H9 (cell line): ENCODE data around the gene PDGFB. TPM values are rescaled to one million over a fixed set of nuclear protein-coding genes. Genes with fewer than 3 reads are reported as not detected.
A peak's percentile ranks its signal among the peaks of the same experiment; 100 is the strongest.

ENCODE experiments used
- DNase-seq: peaks from one replicate; pipeline ENCODE4 v3.0.0-alpha.2; 2017
- H2AFZ ChIP-seq: one replicate; pipeline ENCODE4 v1.6.1; 2013; ENCODE audit warnings: mild to moderate bottlenecking, low read length, control low read depth, moderate library complexity
- H2AK5ac ChIP-seq: 2 replicates; pipeline ENCODE4 v1.6.1; 2013; ENCODE audit warnings: low read length, control low read depth, mixed read lengths; ENCODE audit not compliant: insufficient read length
- H2BK120ac ChIP-seq: one replicate; pipeline ENCODE4 v1.6.1; 2013; ENCODE audit warnings: low read depth, mild to moderate bottlenecking, low read length, control low read depth, inconsistent platforms; ENCODE audit not compliant: poor library complexity, severe bottlenecking
- H2BK12ac ChIP-seq: 2 replicates; pipeline ENCODE4 v1.6.1; 2013; ENCODE audit warnings: low read length, control low read depth, mixed read lengths, low read depth; ENCODE audit not compliant: insufficient read length
- H2BK15ac ChIP-seq: 2 replicates; pipeline ENCODE4 v1.6.1; 2013; ENCODE audit warnings: low read depth, low read length, control low read depth
- H2BK20ac ChIP-seq: one replicate; pipeline ENCODE4 v1.6.1; 2013; ENCODE audit warnings: low read depth, mild to moderate bottlenecking, low read length, control low read depth, inconsistent platforms; ENCODE audit not compliant: poor library complexity, severe bottlenecking
- H2BK5ac ChIP-seq: 2 replicates; pipeline ENCODE4 v1.6.1; 2013; ENCODE audit warnings: low read length, control low read depth, mixed read lengths; ENCODE audit not compliant: insufficient read length
- H3K14ac ChIP-seq: 2 replicates; pipeline ENCODE4 v1.6.1; 2013; ENCODE audit warnings: low read length, control low read depth; ENCODE audit not compliant: insufficient read depth
- H3K18ac ChIP-seq: 2 replicates; pipeline ENCODE4 v1.6.1; 2013; ENCODE audit warnings: low read depth, mild to moderate bottlenecking, mixed read lengths, low read length, control low read depth; ENCODE audit not compliant: insufficient read length
- H3K23ac ChIP-seq: 2 replicates; pipeline ENCODE4 v1.6.1; 2013; ENCODE audit warnings: low read length, control low read depth, mixed read lengths, low read depth; ENCODE audit not compliant: insufficient read length
- H3K23me2 ChIP-seq: 2 replicates; pipeline ENCODE4 v1.6.1; 2013; ENCODE audit warnings: low read depth, mild to moderate bottlenecking, mixed read lengths, low read length, control low read depth; ENCODE audit not compliant: insufficient read length, poor library complexity, severe bottlenecking
- H3K27ac ChIP-seq: 2 replicates; pipeline ENCODE4 v1.5.1; 2013; ENCODE audit warnings: low read length, control low read depth, mixed read lengths, low read depth; ENCODE audit not compliant: insufficient read length
- H3K27me3 ChIP-seq: 2 replicates; pipeline ENCODE4 v1.6.1; 2013; ENCODE audit warnings: low read length, control low read depth, inconsistent platforms; ENCODE audit not compliant: insufficient read depth
- H3K4ac ChIP-seq: 2 replicates; pipeline ENCODE4 v1.6.1; 2013; ENCODE audit warnings: low read depth, mild to moderate bottlenecking, control low read depth, inconsistent platforms, low read length, moderate library complexity
- H3K4me1 ChIP-seq: 2 replicates; pipeline ENCODE4 v1.6.1; 2013; ENCODE audit warnings: low read length, control low read depth, inconsistent platforms; ENCODE audit not compliant: insufficient read depth
- H3K4me2 ChIP-seq: 2 replicates; pipeline ENCODE4 v1.6.1; 2013; ENCODE audit warnings: low read length, control low read depth, mixed read lengths; ENCODE audit not compliant: insufficient read length, insufficient read depth
- H3K56ac ChIP-seq: 2 replicates; pipeline ENCODE4 v1.6.1; 2013; ENCODE audit warnings: low read depth, mild to moderate bottlenecking, mixed read lengths, low read length, control low read depth; ENCODE audit not compliant: insufficient read length
- H3K79me1 ChIP-seq: 2 replicates; pipeline ENCODE4 v1.6.1; 2013; ENCODE audit warnings: low read depth, mild to moderate bottlenecking, moderate library complexity, low read length, control low read depth, inconsistent platforms; ENCODE audit not compliant: insufficient read depth, poor library complexity, severe bottlenecking
- H3K79me2 ChIP-seq: 2 replicates; pipeline ENCODE4 v1.6.1; 2013; ENCODE audit warnings: low read length, control low read depth, inconsistent platforms; ENCODE audit not compliant: insufficient read depth
- H3K9ac ChIP-seq: 2 replicates; pipeline ENCODE4 v1.6.1; 2013; ENCODE audit warnings: low read length, control low read depth, mixed read lengths; ENCODE audit not compliant: insufficient read length; ENCODE audit errors: extremely low read depth
- H3K9me3 ChIP-seq: one replicate; pipeline ENCODE4 v1.6.1; 2013; ENCODE audit warnings: low read depth, low read length, inconsistent platforms; ENCODE audit not compliant: control insufficient read depth
- H3T11ph ChIP-seq: one replicate; pipeline ENCODE4 v1.6.1; 2013; ENCODE audit warnings: mild to moderate bottlenecking, low read length, control low read depth, inconsistent platforms
- H4K20me1 ChIP-seq: one replicate; pipeline ENCODE4 v1.6.1; 2013; ENCODE audit not compliant: control insufficient read depth, insufficient read length, insufficient read depth
- H4K5ac ChIP-seq: 2 replicates; pipeline ENCODE4 v1.6.1; 2013; ENCODE audit warnings: low read depth, mild to moderate bottlenecking, mixed read lengths, low read length, control low read depth; ENCODE audit not compliant: insufficient read length
- H4K8ac ChIP-seq: replicated peaks from 2 replicates; pipeline ENCODE4 v1.6.1; 2013; ENCODE audit warnings: low read length, control low read depth, mixed read lengths, low read depth; ENCODE audit not compliant: insufficient read length
- H4K91ac ChIP-seq: 2 replicates; pipeline ENCODE4 v1.6.1; 2013; ENCODE audit warnings: low read depth, mild to moderate bottlenecking, moderate library complexity, mixed read lengths, low read length, control low read depth; ENCODE audit not compliant: insufficient read length
- H3K27ac Mint-ChIP-seq, 3 experiments: 2 replicates in 2 of 3; 3 replicates in 1 of 3; pipeline ENCODE4 v1.8.0; 2020 to 2021; ENCODE audit warnings: mixed read lengths in 3 of 3, mild to moderate bottlenecking in 1 of 3, moderate library complexity in 1 of 3
- H3K27me3 Mint-ChIP-seq: 2 replicates; pipeline ENCODE4 v1.8.0; 2021; ENCODE audit warnings: low read depth, mild to moderate bottlenecking, moderate library complexity, mixed read lengths
- H3K36me3 Mint-ChIP-seq, 3 experiments: 2 replicates in 2 of 3; 3 replicates in 1 of 3; pipeline ENCODE4 v1.8.0; 2020 to 2021; ENCODE audit warnings: low read depth in 3 of 3, mixed read lengths in 3 of 3; ENCODE audit not compliant: insufficient read depth in 1 of 3
- H3K4me1 Mint-ChIP-seq, 2 experiments: 2 replicates each; pipeline ENCODE4 v1.8.0; 2020; ENCODE audit warnings: mixed read lengths in 2 of 2
- H3K4me3 Mint-ChIP-seq, 2 experiments: 2 replicates in 1 of 2; 3 replicates in 1 of 2; pipeline ENCODE4 v1.8.0; 2020 to 2021; ENCODE audit warnings: mild to moderate bottlenecking in 2 of 2, mixed read lengths in 2 of 2, moderate library complexity in 1 of 2
- H3K9me3 Mint-ChIP-seq, 2 experiments: 2 replicates in 1 of 2; 3 replicates in 1 of 2; pipeline ENCODE4 v1.8.0; 2020; ENCODE audit warnings: mild to moderate bottlenecking in 2 of 2, mixed read lengths in 2 of 2, moderate library complexity in 1 of 2
- WGBS: extraction: QIAGEN DNeasy Blood & Tissue Kit; methylation state at CpG from one replicate; pipeline ENCODE4 v1.1.7; 2013; ENCODE audit warnings: missing lambda C conversion rate, low lambda C conversion rate, mixed read lengths; ENCODE audit not compliant: insufficient read length; ENCODE audit errors: extremely low coverage; 5-methylcytosine and 5-hydroxymethylcytosine counted together
- total RNA-seq: library from RNA; stranded (reverse); gene quantifications from 2 replicates; pipeline ENCODE4 v1.2.1, GENCODE V29; 2021
- TF ChIP-seq, protein P1 (sequence below): fragments of 200-600 bp; sonication (generic); conservative IDR thresholded peaks from 3 replicates; pipeline ENCODE4 v1.8.0; 2021; ENCODE audit warnings: antibody characterized with exemption, mild to moderate bottlenecking

PDGFB gene
- total RNA-seq, 1 experiment from 2014 or later: 6.1 TPM

DNA sequence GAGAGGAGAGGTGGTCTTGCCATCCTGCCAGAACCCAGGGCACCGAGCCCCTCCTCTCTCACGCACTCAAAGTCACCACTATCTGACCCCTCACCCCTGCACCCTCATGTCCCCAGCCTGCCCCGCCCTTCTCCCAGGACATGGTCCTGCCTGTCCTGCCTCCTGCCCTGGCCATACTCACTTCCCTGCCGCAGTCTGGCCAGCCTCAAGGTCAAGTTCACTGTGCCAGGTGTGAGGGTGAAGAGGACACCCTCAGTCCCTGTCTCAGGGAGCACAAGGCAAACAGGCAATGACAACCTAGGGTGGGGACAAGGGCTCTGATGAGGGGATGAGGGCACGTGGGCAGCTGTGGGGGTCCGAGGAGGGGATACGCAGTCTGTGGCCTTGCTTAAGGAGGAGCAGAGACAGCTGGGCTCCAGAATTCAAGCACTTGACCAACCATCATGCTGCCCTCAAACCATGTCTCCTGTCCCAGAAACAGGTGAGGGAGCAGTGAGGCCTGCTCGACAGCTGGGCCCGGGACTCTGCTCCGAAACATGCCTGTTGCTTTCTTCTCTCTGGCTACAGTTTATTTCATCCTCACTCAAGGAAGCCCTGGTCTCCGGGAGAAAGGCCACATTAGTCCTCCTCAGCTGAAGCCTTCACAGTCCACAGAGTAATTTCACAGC, 36.6 kb downstream of the PDGFB start:
- H2BK20ac ChIP-seq: no peak overlapping the region
- DNase-seq: peak; percentile 27
- no peak overlapping the region for H3K23ac ChIP-seq
- Mint-ChIP-seq H3K27me3 (peaks cover 2% of the 10 kb centered on the region), H3K4me3 (no peak overlapping the region), H3K36me3 (peaks cover 0 to 1% (median 0%) of the 10 kb centered on the region in 3 experiments; a peak in 1 of 7 replicates), H3K9me3 (no peaks in the 10 kb centered on the region; a peak in 2 of 5 replicates), H3K4me1 (peaks cover 21 to 25% of the 10 kb centered on the region in 2 experiments), H3K27ac (peak overlapping the region in 1 of 3 experiments; percentile 65; a peak in 2 of 7 replicates)
- no peaks in the 10 kb centered on the region for H3K79me2 ChIP-seq
- no peak overlapping the region for H4K8ac ChIP-seq
- H2BK5ac ChIP-seq: peak overlapping the region; percentile 11
- H3K9me3 ChIP-seq: no peaks in the 10 kb centered on the region
- no peak overlapping the region for H2AFZ ChIP-seq
- peaks cover 2% of the 10 kb centered on the region; the same call in 1 of the 2 replicates for H3K4me1 ChIP-seq
- no peaks in the 10 kb centered on the region for H4K20me1 ChIP-seq
- H2AK5ac ChIP-seq: no peak overlapping the region
- H3K9ac ChIP-seq: no peak overlapping the region
- no peak overlapping the region for H3K56ac ChIP-seq
- no peaks in the 10 kb centered on the region for H3K79me1 ChIP-seq
- TF ChIP-seq, protein P1, sequence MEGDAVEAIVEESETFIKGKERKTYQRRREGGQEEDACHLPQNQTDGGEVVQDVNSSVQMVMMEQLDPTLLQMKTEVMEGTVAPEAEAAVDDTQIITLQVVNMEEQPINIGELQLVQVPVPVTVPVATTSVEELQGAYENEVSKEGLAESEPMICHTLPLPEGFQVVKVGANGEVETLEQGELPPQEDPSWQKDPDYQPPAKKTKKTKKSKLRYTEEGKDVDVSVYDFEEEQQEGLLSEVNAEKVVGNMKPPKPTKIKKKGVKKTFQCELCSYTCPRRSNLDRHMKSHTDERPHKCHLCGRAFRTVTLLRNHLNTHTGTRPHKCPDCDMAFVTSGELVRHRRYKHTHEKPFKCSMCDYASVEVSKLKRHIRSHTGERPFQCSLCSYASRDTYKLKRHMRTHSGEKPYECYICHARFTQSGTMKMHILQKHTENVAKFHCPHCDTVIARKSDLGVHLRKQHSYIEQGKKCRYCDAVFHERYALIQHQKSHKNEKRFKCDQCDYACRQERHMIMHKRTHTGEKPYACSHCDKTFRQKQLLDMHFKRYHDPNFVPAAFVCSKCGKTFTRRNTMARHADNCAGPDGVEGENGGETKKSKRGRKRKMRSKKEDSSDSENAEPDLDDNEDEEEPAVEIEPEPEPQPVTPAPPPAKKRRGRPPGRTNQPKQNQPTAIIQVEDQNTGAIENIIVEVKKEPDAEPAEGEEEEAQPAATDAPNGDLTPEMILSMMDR: no peak
- peak overlapping the region; percentile 55 for H4K91ac ChIP-seq
- H3T11ph ChIP-seq: no peak overlapping the region
- H3K27ac ChIP-seq: no peak overlapping the region
- no peaks in the 10 kb centered on the region for H3K23me2 ChIP-seq
- WGBS: no CpG with 5 or more reads among the region's 11 CpGs
- H3K4me2 ChIP-seq: no peak overlapping the region
- no peak overlapping the region for H4K5ac ChIP-seq
- no peak overlapping the region for H2BK120ac ChIP-seq
- no peak overlapping the region for H3K4ac ChIP-seq
- no peak overlapping the region for H3K18ac ChIP-seq
- H3K27me3 ChIP-seq: no peaks in the 10 kb centered on the region
- no peak overlapping the region for H2BK12ac ChIP-seq
- no peak overlapping the region; the same call in 1 of the 2 replicates for H3K14ac ChIP-seq
- H2BK15ac ChIP-seq: no peak overlapping the region
